NCI-H2196 (cell line): Measurements from ENCODE around the gene PACRG.

Experiments
- DNase-seq: peaks from one replicate; lab custom pipeline; 2025; ENCODE audit not compliant: unreplicated experiment; lab: John Stamatoyannopoulos, UW

PACRG gene

GRCh38 chr6:163128324-163128723 is 400.6 kb downstream of the PACRG start:
- no peak for DNase-seq

- no peak for DNase-seq
These were observed 404.4 kb downstream of the PACRG start for GRCh38 chr6:163132050-163132750.

- no peak for DNase-seq
These were observed 405.2 kb downstream of the PACRG start for GRCh38 chr6:163133017-163133416.

- no peak for DNase-seq
These were observed 405.9 kb downstream of the PACRG start for GRCh38 chr6:163133691-163134090.

- DNase-seq: no peak
These were observed 409.1 kb downstream of the PACRG start for GRCh38 chr6:163136681-163137397.

- DNase-seq: no peak
These were observed 409.7 kb downstream of the PACRG start for GRCh38 chr6:163137398-163137881.

GRCh38 chr6:163146036-163146435 is 418.3 kb downstream of the PACRG start:
- DNase-seq: no peak

GRCh38 chr6:163147994-163148393 is 420.2 kb downstream of the PACRG start:
- DNase-seq: no peak

- no peak for DNase-seq
These were observed 420.9 kb downstream of the PACRG start for GRCh38 chr6:163148451-163149278.

- no peak for DNase-seq
These were observed 421.6 kb downstream of the PACRG start for GRCh38 chr6:163149279-163149848.

- DNase-seq: no peak
These were observed 423.4 kb downstream of the PACRG start for GRCh38 chr6:163151212-163151611.

- DNase-seq: no peak
These were observed 424.9 kb downstream of the PACRG start for GRCh38 chr6:163152701-163153100.

GRCh38 chr6:163159110-163159509 is 431.3 kb downstream of the PACRG start:
- no peak for DNase-seq

- no peak for DNase-seq
These were observed 431.9 kb downstream of the PACRG start for GRCh38 chr6:163159689-163160088.

- no peak for DNase-seq
These were observed 434.5 kb downstream of the PACRG start for GRCh38 chr6:163162007-163162873.

- DNase-seq: no peak
These were observed 435.1 kb downstream of the PACRG start for GRCh38 chr6:163162874-163163213.

GRCh38 chr6:163164175-163164900 is 436.6 kb downstream of the PACRG start:
- DNase-seq: no peak

GRCh38 chr6:163165155-163165910 is 437.6 kb downstream of the PACRG start:
- DNase-seq: no peak

- no peak for DNase-seq
These were observed 438.1 kb downstream of the PACRG start for GRCh38 chr6:163165922-163166321.
